Endothelial cell of umbilical vein (primary cell): ENCODE measurements around the gene ATRNL1. TPM values are rescaled to one million over a fixed set of nuclear protein-coding genes. Genes with fewer than 3 reads are reported as not detected.

Experiments
- BruUV-seq: library from RNA; stranded (reverse); fragments of 400-500 nt; replicated peaks from 2 replicates; lab custom pipeline; 2021; lab: Mats Ljungman, UMichigan
- CTCF ChIA-PET: fragments of 300-600, 350-600 bp; sonication (Branson Sonifier 250); formaldehyde crosslinking; loops from one replicate; lab custom pipeline; 2021; ENCODE audit warnings: antibody characterized with exemption, inconsistent platforms; lab: Charles Lee
- POLR2A ChIA-PET: fragments of 300-600, 350-600 bp; sonication (Branson Sonifier 250); formaldehyde crosslinking; loops from one replicate; lab custom pipeline; 2021; ENCODE audit warnings: antibody characterized with exemption, inconsistent platforms; lab: Charles Lee
- DNase-seq: peaks from one replicate; pipeline ENCODE4 v3.0.0-alpha.2; 2011; ENCODE audit warnings: low read depth, low spot score
- FAIRE-seq: peaks from 2 replicates; lab custom pipeline; 2011; peaks lifted over from hg19 to GRCh38; lab: Jason Lieb, UNC
- H2AFZ ChIP-seq: 2 replicates; pipeline ENCODE4 v1.6.0; 2012; ENCODE audit warnings: low read depth, low read length, control low read depth, inconsistent platforms
- H3K27ac ChIP-seq: 2 replicates; pipeline ENCODE4 v1.5.1; 2011; ENCODE audit warnings: low read depth, mild to moderate bottlenecking, control low read depth, low read length, moderate library complexity; ENCODE audit not compliant: insufficient read depth
- H3K27me3 ChIP-seq, 2 experiments: 2 replicates each; pipeline versions ENCODE4 v1.6.0 to v1.6.1; 2011; ENCODE audit warnings: low read length in 2 of 2, mixed read lengths in 1 of 2; ENCODE audit not compliant: control insufficient read depth in 2 of 2, insufficient read depth in 2 of 2
- H3K36me3 ChIP-seq, 2 experiments: 2 replicates in 1 of 2; 3 replicates in 1 of 2; pipeline ENCODE4 v1.5.1; 2011; ENCODE audit warnings: low read length in 2 of 2, mild to moderate bottlenecking in 1 of 2, moderate library complexity in 1 of 2; ENCODE audit not compliant: control insufficient read depth in 2 of 2, insufficient read depth in 2 of 2; ENCODE audit errors: extremely low read depth in 1 of 2
- H3K4me1 ChIP-seq: 3 replicates; pipeline ENCODE4 v1.5.1; 2011; ENCODE audit warnings: mild to moderate bottlenecking, low read length; ENCODE audit not compliant: control insufficient read depth, insufficient read depth; ENCODE audit errors: extremely low read depth
- H3K4me2 ChIP-seq: 2 replicates; pipeline ENCODE4 v1.6.1; 2011; ENCODE audit warnings: low read length, control low read depth, mixed read lengths; ENCODE audit not compliant: insufficient read depth
- H3K4me3 ChIP-seq, 3 experiments: fragments of 200-600 bp in 1 of 3; sonication (generic), shearing (Covaris generic) in 1 of 3; replicated peaks in 1 of 3; 2 replicates each; pipeline ENCODE4 v1.5.1; 2011 to 2016; ENCODE audit warnings: control low read depth in 3 of 3, low read length in 3 of 3, mild to moderate bottlenecking in 2 of 3, inconsistent platforms in 1 of 3, low read depth in 1 of 3, moderate library complexity in 1 of 3; ENCODE audit not compliant: insufficient read depth in 1 of 3
- H3K79me2 ChIP-seq: 2 replicates; pipeline ENCODE4 v1.6.0; 2012; ENCODE audit warnings: low read length, inconsistent platforms; ENCODE audit not compliant: control insufficient read depth, insufficient read depth
- H3K9ac ChIP-seq: replicated peaks from 2 replicates; pipeline ENCODE3; 2011; ENCODE audit warnings: low read length, control low read depth; ENCODE audit not compliant: insufficient read depth; ENCODE audit errors: extremely low read depth
- H3K9me1 ChIP-seq: replicated peaks from 3 replicates; pipeline ENCODE4 v1.6.0; 2011; ENCODE audit warnings: mild to moderate bottlenecking, low read length; ENCODE audit not compliant: control insufficient read depth, insufficient read depth; ENCODE audit errors: extremely low read depth
- H3K9me3 ChIP-seq: replicated peaks from 2 replicates; pipeline ENCODE4 v1.5.1; 2012; ENCODE audit warnings: low read length, inconsistent platforms; ENCODE audit not compliant: control insufficient read depth, insufficient read depth
- H4K20me1 ChIP-seq: replicated peaks from 2 replicates; pipeline ENCODE3; 2011; ENCODE audit warnings: mild to moderate bottlenecking, low read length; ENCODE audit not compliant: control insufficient read depth, insufficient read depth; ENCODE audit errors: extremely low read depth
- CTCF ChIP-seq, 2 donors: IDR thresholded peaks; 1 replicate in 1 of 2; 2 replicates in 1 of 2; pipeline ENCODE4 v1.5.1; 2011; ENCODE audit warnings: low read length in 2 of 2, mild to moderate bottlenecking in 2 of 2, moderate library complexity in 2 of 2, control low read depth in 1 of 2, inconsistent platforms in 1 of 2, low read depth in 1 of 2; ENCODE audit not compliant: insufficient read depth in 1 of 2; ENCODE audit errors: extremely low read depth in 1 of 2
- EZH2 ChIP-seq: IDR thresholded peaks from 2 replicates; pipeline ENCODE4 v1.6.1; 2012; ENCODE audit warnings: borderline replicate concordance, low read depth, mild to moderate bottlenecking, moderate library complexity, low read length, inconsistent platforms; ENCODE audit not compliant: severe bottlenecking
- FOS ChIP-seq: IDR thresholded peaks from 2 replicates; pipeline ENCODE4 v1.6.1; 2011; ENCODE audit warnings: mild to moderate bottlenecking, low read length, moderate library complexity, borderline replicate concordance; ENCODE audit not compliant: insufficient read depth
- GATA2 ChIP-seq: IDR thresholded peaks from 2 replicates; pipeline ENCODE4 v1.7.0; 2011; ENCODE audit warnings: low read depth, mild to moderate bottlenecking, moderate library complexity, mixed read lengths, low read length; ENCODE audit not compliant: insufficient read length, insufficient read depth
- JUN ChIP-seq: IDR thresholded peaks from 2 replicates; pipeline ENCODE4 v1.6.1; 2011; ENCODE audit warnings: borderline replicate concordance, low read depth; ENCODE audit not compliant: insufficient read length, insufficient read depth
- MYC ChIP-seq: IDR thresholded peaks from one replicate; pipeline ENCODE4 v1.6.1; 2011; ENCODE audit warnings: mild to moderate bottlenecking, low read depth, low read length
- POLR2A ChIP-seq: IDR thresholded peaks from 2 replicates; pipeline ENCODE4 v1.6.1; 2012; ENCODE audit warnings: low read depth, mild to moderate bottlenecking, control low read depth, low read length
- dilution Hi-C: fragments of 300-500 bp; cut with MboI; formaldehyde crosslinking; loops from one replicate; pipeline ENCODE4 v1.15.0; 2019; ENCODE audit warnings: low sequenced_read_pairs; ENCODE audit not compliant: extremely low pct_ligation_motif_present
- intact Hi-C: fragments of 100-400 bp; cut with micrococcal nuclease; formaldehyde crosslinking; loops from one replicate; pipeline ENCODE4 v1.10.0; 2022
- polyA plus RNA-seq, 4 experiments: library from polyadenylated mRNA; depleted of rRNA in 3 of 4; stranded (reverse) in 3 of 4; unstranded in 1 of 4; fragments of >200 nt; gene quantifications; 2 replicates each; pipeline versions ENCODE4 v1.2.1 to v1.2.3, GENCODE V29; 2011 to 2012; ENCODE audit warnings: missing spikeins in 1 of 4
- total RNA-seq: library from RNA; stranded (reverse); gene quantifications from 2 replicates; pipeline ENCODE4 v1.2.3, GENCODE V29; 2021

ATRNL1 gene
- total and polyA plus RNA-seq, 2 donors (not counting 3 experiments of a cell fraction or from before 2014, with no cell fraction given) = not detected

GRCh38 chr10:115903845-115904244 lies 810.7 kb downstream of the ATRNL1 start:
- FAIRE-seq (no peak), DNase-seq (no peak)
- Histone ChIP-seq H3K27ac (no peak overlapping the region), H3K9ac (no peak overlapping the region), H3K4me3 (no peak overlapping the region), H3K4me2 (no peak overlapping the region), H4K20me1 (no peaks in the 10 kb centered on the region), H3K4me1 (no peaks in the 10 kb centered on the region), H3K36me3 (no peaks in the 10 kb centered on the region), H2AFZ (no peak overlapping the region), H3K79me2 (no peaks in the 10 kb centered on the region), H3K9me3 (no peaks in the 10 kb centered on the region), H3K9me1 (no peaks in the 10 kb centered on the region), H3K27me3 (no peaks in the 10 kb centered on the region)
- CTCF ChIA-PET = no interaction called here
- no peak for TF ChIP-seq MYC
- no peak for TF ChIP-seq FOS
- no peak for TF ChIP-seq EZH2
- TF ChIP-seq CTCF (IDR thresholded peaks at IDR 0.05; ENCODE audit: extremely low read depth in 1 of 2, insufficient read depth in 1 of 2, low read depth in 1 of 2, low read length in 2 of 2) = no peak
- no peak for TF ChIP-seq JUN
- TF ChIP-seq POLR2A = no peak
- dilution Hi-C loops = no loop called here
- BruUV-seq = no TSS peak
- POLR2A ChIA-PET = no interaction called here
- intact Hi-C loops = no loop called here

GRCh38 chr10:115909037-115909436 lies 815.9 kb downstream of the ATRNL1 start:
- H3K27me3 ChIP-seq = no peaks in the 10 kb centered on the region
- ChIA-PET CTCF (no interaction called here), POLR2A (interaction anchor here (0.7 kb wide), 1 partner anchor 192 kb away, joined by 4 read pairs; no protein-coding TSS in a partner anchor)
- H3K27ac ChIP-seq = no peak overlapping the region
- FAIRE-seq (no peak), DNase-seq (no peak)
- no peak overlapping the region for H3K4me3 ChIP-seq
- no TSS peak for BruUV-seq
- no peaks in the 10 kb centered on the region for H3K9me3 ChIP-seq
- no peaks in the 10 kb centered on the region for H3K4me1 ChIP-seq
- H2AFZ ChIP-seq = no peak overlapping the region
- H3K4me2 ChIP-seq = no peak overlapping the region
- H3K36me3 ChIP-seq = no peaks in the 10 kb centered on the region
- no peaks in the 10 kb centered on the region for H4K20me1 ChIP-seq
- dilution Hi-C loops (no loop called here), intact Hi-C loops (no loop called here)
- no peaks in the 10 kb centered on the region for H3K9me1 ChIP-seq
- TF ChIP-seq EZH2 = no peak
- TF ChIP-seq CTCF (IDR thresholded peaks at IDR 0.05; ENCODE audit: extremely low read depth in 1 of 2, insufficient read depth in 1 of 2, low read depth in 1 of 2, low read length in 2 of 2) = no peak
- TF ChIP-seq GATA2 = no peak
- no peak for TF ChIP-seq FOS
- TF ChIP-seq JUN = no peak
- no peaks in the 10 kb centered on the region for H3K79me2 ChIP-seq
- H3K9ac ChIP-seq = no peak overlapping the region
